ENCODE measurements around the gene PPIA.
A peak's percentile ranks its signal among the peaks of the same experiment; 100 is the strongest.

Gene PPIA

GRCh38 chr7:44791278-44792219 lies 4.9 kb upstream of the PPIA start:
- TF ChIP-seq ZFX (IDR thresholded peaks at IDR 0.05; ENCODE audit: borderline replicate concordance), result no peak
- no peak for TF ChIP-seq CTCF (IDR thresholded peaks at IDR 0.05)

GRCh38 chr7:44793919-44794318 lies 2.6 kb upstream of the PPIA start:
- H3K27ac ChIP-seq, result peak overlapping the region; percentile 99; the same call in 1 of the 2 replicates
- TF ChIP-seq ZFX (IDR thresholded peaks at IDR 0.05; ENCODE audit: borderline replicate concordance), result no peak
- no peak for TF ChIP-seq CTCF (IDR thresholded peaks at IDR 0.05)

More at GRCh38 chr7:44791278-44792219, 4.9 kb upstream of the PPIA start:
- H3K27ac ChIP-seq, result no peak overlapping the region

- H3K27ac ChIP-seq, result peak overlapping the region; percentile 99; the same call in 1 of the 2 replicates
Observed at GRCh38 chr7:44794331-44794730, 2.1 kb upstream of the PPIA start.

GRCh38 chr7:44796034-44796503 lies 412 bp upstream of the PPIA start:
- H3K27ac ChIP-seq, result peak overlapping the region; percentile 99
- no peak for TF ChIP-seq ZFX (IDR thresholded peaks at IDR 0.05; ENCODE audit: borderline replicate concordance)
- no peak for TF ChIP-seq CTCF (IDR thresholded peaks at IDR 0.05)

More at GRCh38 chr7:44794331-44794730, 2.1 kb upstream of the PPIA start:
- TF ChIP-seq CTCF (IDR thresholded peaks at IDR 0.05) (no peak), ZFX (IDR thresholded peaks at IDR 0.05; ENCODE audit: borderline replicate concordance) (no peak)

GRCh38 chr7:44797329-44798258 lies 1.1 kb downstream of the PPIA start:
- peak overlapping the region; percentile 99 for H3K27ac ChIP-seq
- peak; percentile 82 for TF ChIP-seq CTCF (IDR thresholded peaks at IDR 0.05)
- TF ChIP-seq ZFX (IDR thresholded peaks at IDR 0.05; ENCODE audit: borderline replicate concordance), result no peak

- no peak for TF ChIP-seq CTCF (IDR thresholded peaks at IDR 0.05)
- TF ChIP-seq ZFX (IDR thresholded peaks at IDR 0.05; ENCODE audit: borderline replicate concordance), result no peak
- peak overlapping the region; percentile 99 for H3K27ac ChIP-seq
Observed at GRCh38 chr7:44798649-44799305, 2.3 kb downstream of the PPIA start.

Data from 22Rv1 (cell line).